Epithelial cell of proximal tubule (primary cell): Measurements from ENCODE around the gene SSBP2. TPM values are rescaled to one million over a fixed set of nuclear protein-coding genes. Genes with fewer than 3 reads are reported as not detected.
"Not testable (repeated sequence)": the region's sequence is repeated elsewhere in the genome, so short reads cannot be mapped to it uniquely, and the experiment has no call there.

Experiments
- DNase-seq: peaks from one replicate; pipeline ENCODE4 v3.0.0-alpha.2; 2011; ENCODE audit warnings: low read depth
- H3K4me3 ChIP-seq: 2 replicates; pipeline ENCODE4 v1.5.1; 2011; ENCODE audit warnings: low read depth, mild to moderate bottlenecking, low read length
- CTCF ChIP-seq: conservative IDR thresholded peaks from 2 replicates; pipeline ENCODE4 v1.5.1; 2012; ENCODE audit warnings: low read depth, mild to moderate bottlenecking, low read length
- total RNA-seq: library from RNA; depleted of rRNA; stranded (reverse); fragments of >200 nt; gene quantifications from 2 replicates; pipeline ENCODE4 v1.2.3, GENCODE V29; 2015

The SSBP2 gene
- total RNA-seq, 1 donor from 2014 or later = 3.9 TPM

GRCh38 chr5:81718300-81718699 is 32.6 kb downstream of the SSBP2 start:
- H3K4me3 ChIP-seq = no peak overlapping the region
- TF ChIP-seq CTCF = no peak
- no peak for DNase-seq

GRCh38 chr5:81717860-81718259 is 33.0 kb downstream of the SSBP2 start:
- no peak overlapping the region for H3K4me3 ChIP-seq
- DNase-seq = no peak
- TF ChIP-seq CTCF = no peak

GRCh38 chr5:81717226-81717625 is 33.7 kb downstream of the SSBP2 start:
- TF ChIP-seq CTCF = no peak
- no peak for DNase-seq
- H3K4me3 ChIP-seq = no peak overlapping the region

- not testable (repeated sequence) for DNase-seq, H3K4me3 ChIP-seq
Observed at GRCh38 chr5:81714076-81714475, 36.8 kb downstream of the SSBP2 start.

GRCh38 chr5:81708889-81709288 is 42.0 kb downstream of the SSBP2 start:
- TF ChIP-seq CTCF = no peak
- H3K4me3 ChIP-seq = no peak overlapping the region
- DNase-seq = no peak

GRCh38 chr5:81703840-81704239 is 47.1 kb downstream of the SSBP2 start:
- no peak for DNase-seq
- TF ChIP-seq CTCF = no peak

GRCh38 chr5:81700166-81700565 is 50.7 kb downstream of the SSBP2 start:
- TF ChIP-seq CTCF = no peak

More at GRCh38 chr5:81703840-81704239, 47.1 kb downstream of the SSBP2 start:
- no peak overlapping the region for H3K4me3 ChIP-seq

GRCh38 chr5:81698813-81699212 is 52.1 kb downstream of the SSBP2 start:
- TF ChIP-seq CTCF = no peak
- DNase-seq = no peak
- H3K4me3 ChIP-seq = no peak overlapping the region

More at GRCh38 chr5:81700166-81700565, 50.7 kb downstream of the SSBP2 start:
- DNase-seq = no peak
- H3K4me3 ChIP-seq = no peak overlapping the region
